Endothelial cell of umbilical vein (primary cell): Measurements from ENCODE around the gene MYO7B. TPM values are rescaled to one million over a fixed set of nuclear protein-coding genes. Genes with fewer than 3 reads are reported as not detected.

Experiments used
- BruUV-seq: library from RNA; stranded (reverse); fragments of 400-500 nt; replicated peaks from 2 replicates; lab custom pipeline; 2021; lab: Mats Ljungman, UMichigan
- CTCF ChIA-PET: fragments of 300-600, 350-600 bp; sonication (Branson Sonifier 250); formaldehyde crosslinking; loops from one replicate; lab custom pipeline; 2021; ENCODE audit warnings: antibody characterized with exemption, inconsistent platforms; lab: Charles Lee
- POLR2A ChIA-PET: fragments of 300-600, 350-600 bp; sonication (Branson Sonifier 250); formaldehyde crosslinking; loops from one replicate; lab custom pipeline; 2021; ENCODE audit warnings: antibody characterized with exemption, inconsistent platforms; lab: Charles Lee
- DNase-seq: peaks from one replicate; pipeline ENCODE4 v3.0.0-alpha.2; 2011; ENCODE audit warnings: low read depth, low spot score
- FAIRE-seq: peaks from 2 replicates; lab custom pipeline; 2011; peaks lifted over from hg19 to GRCh38; lab: Jason Lieb, UNC
- H2AFZ ChIP-seq: 2 replicates; pipeline ENCODE4 v1.6.0; 2012; ENCODE audit warnings: low read depth, low read length, control low read depth, inconsistent platforms
- H3K27ac ChIP-seq: 2 replicates; pipeline ENCODE4 v1.5.1; 2011; ENCODE audit warnings: low read depth, mild to moderate bottlenecking, control low read depth, low read length, moderate library complexity; ENCODE audit not compliant: insufficient read depth
- H3K27me3 ChIP-seq, 2 experiments: 2 replicates each; pipeline versions ENCODE4 v1.6.0 to v1.6.1; 2011; ENCODE audit warnings: low read length in 2 of 2, mixed read lengths in 1 of 2; ENCODE audit not compliant: control insufficient read depth in 2 of 2, insufficient read depth in 2 of 2
- H3K36me3 ChIP-seq, 2 experiments: 2 replicates in 1 of 2; 3 replicates in 1 of 2; pipeline ENCODE4 v1.5.1; 2011; ENCODE audit warnings: low read length in 2 of 2, mild to moderate bottlenecking in 1 of 2, moderate library complexity in 1 of 2; ENCODE audit not compliant: control insufficient read depth in 2 of 2, insufficient read depth in 2 of 2; ENCODE audit errors: extremely low read depth in 1 of 2
- H3K4me1 ChIP-seq: 3 replicates; pipeline ENCODE4 v1.5.1; 2011; ENCODE audit warnings: mild to moderate bottlenecking, low read length; ENCODE audit not compliant: control insufficient read depth, insufficient read depth; ENCODE audit errors: extremely low read depth
- H3K4me2 ChIP-seq: 2 replicates; pipeline ENCODE4 v1.6.1; 2011; ENCODE audit warnings: low read length, control low read depth, mixed read lengths; ENCODE audit not compliant: insufficient read depth
- H3K4me3 ChIP-seq, 3 experiments: fragments of 200-600 bp in 1 of 3; sonication (generic), shearing (Covaris generic) in 1 of 3; replicated peaks in 1 of 3; 2 replicates each; pipeline ENCODE4 v1.5.1; 2011 to 2016; ENCODE audit warnings: control low read depth in 3 of 3, low read length in 3 of 3, mild to moderate bottlenecking in 2 of 3, inconsistent platforms in 1 of 3, low read depth in 1 of 3, moderate library complexity in 1 of 3; ENCODE audit not compliant: insufficient read depth in 1 of 3
- H3K79me2 ChIP-seq: 2 replicates; pipeline ENCODE4 v1.6.0; 2012; ENCODE audit warnings: low read length, inconsistent platforms; ENCODE audit not compliant: control insufficient read depth, insufficient read depth
- H3K9ac ChIP-seq: replicated peaks from 2 replicates; pipeline ENCODE3; 2011; ENCODE audit warnings: low read length, control low read depth; ENCODE audit not compliant: insufficient read depth; ENCODE audit errors: extremely low read depth
- H3K9me1 ChIP-seq: replicated peaks from 3 replicates; pipeline ENCODE4 v1.6.0; 2011; ENCODE audit warnings: mild to moderate bottlenecking, low read length; ENCODE audit not compliant: control insufficient read depth, insufficient read depth; ENCODE audit errors: extremely low read depth
- H3K9me3 ChIP-seq: replicated peaks from 2 replicates; pipeline ENCODE4 v1.5.1; 2012; ENCODE audit warnings: low read length, inconsistent platforms; ENCODE audit not compliant: control insufficient read depth, insufficient read depth
- H4K20me1 ChIP-seq: replicated peaks from 2 replicates; pipeline ENCODE3; 2011; ENCODE audit warnings: mild to moderate bottlenecking, low read length; ENCODE audit not compliant: control insufficient read depth, insufficient read depth; ENCODE audit errors: extremely low read depth
- CTCF ChIP-seq, 2 donors: IDR thresholded peaks; 1 replicate in 1 of 2; 2 replicates in 1 of 2; pipeline ENCODE4 v1.5.1; 2011; ENCODE audit warnings: low read length in 2 of 2, mild to moderate bottlenecking in 2 of 2, moderate library complexity in 2 of 2, control low read depth in 1 of 2, inconsistent platforms in 1 of 2, low read depth in 1 of 2; ENCODE audit not compliant: insufficient read depth in 1 of 2; ENCODE audit errors: extremely low read depth in 1 of 2
- EZH2 ChIP-seq: IDR thresholded peaks from 2 replicates; pipeline ENCODE4 v1.6.1; 2012; ENCODE audit warnings: borderline replicate concordance, low read depth, mild to moderate bottlenecking, moderate library complexity, low read length, inconsistent platforms; ENCODE audit not compliant: severe bottlenecking
- FOS ChIP-seq: IDR thresholded peaks from 2 replicates; pipeline ENCODE4 v1.6.1; 2011; ENCODE audit warnings: mild to moderate bottlenecking, low read length, moderate library complexity, borderline replicate concordance; ENCODE audit not compliant: insufficient read depth
- GATA2 ChIP-seq: IDR thresholded peaks from 2 replicates; pipeline ENCODE4 v1.7.0; 2011; ENCODE audit warnings: low read depth, mild to moderate bottlenecking, moderate library complexity, mixed read lengths, low read length; ENCODE audit not compliant: insufficient read length, insufficient read depth
- JUN ChIP-seq: IDR thresholded peaks from 2 replicates; pipeline ENCODE4 v1.6.1; 2011; ENCODE audit warnings: borderline replicate concordance, low read depth; ENCODE audit not compliant: insufficient read length, insufficient read depth
- MAX ChIP-seq: IDR thresholded peaks from 2 replicates; pipeline ENCODE4 v1.6.1; 2011; ENCODE audit not compliant: insufficient read depth, insufficient read length
- POLR2A ChIP-seq: IDR thresholded peaks from 2 replicates; pipeline ENCODE4 v1.6.1; 2012; ENCODE audit warnings: low read depth, mild to moderate bottlenecking, control low read depth, low read length
- dilution Hi-C: fragments of 300-500 bp; cut with MboI; formaldehyde crosslinking; loops from one replicate; pipeline ENCODE4 v1.15.0; 2019; ENCODE audit warnings: low sequenced_read_pairs; ENCODE audit not compliant: extremely low pct_ligation_motif_present
- intact Hi-C: fragments of 100-400 bp; cut with micrococcal nuclease; formaldehyde crosslinking; loops from one replicate; pipeline ENCODE4 v1.10.0; 2022
- polyA plus RNA-seq, 4 experiments: library from polyadenylated mRNA; depleted of rRNA in 3 of 4; stranded (reverse) in 3 of 4; unstranded in 1 of 4; fragments of >200 nt; gene quantifications; 2 replicates each; pipeline versions ENCODE4 v1.2.1 to v1.2.3, GENCODE V29; 2011 to 2012; ENCODE audit warnings: missing spikeins in 1 of 4
- total RNA-seq: library from RNA; stranded (reverse); gene quantifications from 2 replicates; pipeline ENCODE4 v1.2.3, GENCODE V29; 2021

The MYO7B gene
- total and polyA plus RNA-seq, 2 donors (not counting 3 experiments of a cell fraction or from before 2014, with no cell fraction given) = 0.17 TPM; not detected in 1

- Histone ChIP-seq H3K27ac (no peak overlapping the region), H3K27me3 (no peaks in the 10 kb centered on the region), H3K36me3 (no peaks in the 10 kb centered on the region), H3K9ac (no peak overlapping the region), H3K9me3 (no peaks in the 10 kb centered on the region), H3K4me2 (no peak overlapping the region), H3K4me3 (no peak overlapping the region), H3K4me1 (no peaks in the 10 kb centered on the region), H3K9me1 (no peaks in the 10 kb centered on the region), H3K79me2 (no peaks in the 10 kb centered on the region), H4K20me1 (no peaks in the 10 kb centered on the region), H2AFZ (no peak overlapping the region)
- FAIRE-seq (no peak), DNase-seq (no peak)
- intact Hi-C loops = no loop called here
- ChIA-PET POLR2A (no interaction called here), CTCF (interaction anchor here (1.3 to 2.5 kb wide), 3 partner anchors 25 to 71 kb away, joined by 5 to 12 read pairs (median 8); no protein-coding TSS in a partner anchor)
- BruUV-seq = no TSS peak
- dilution Hi-C loops = no loop called here
- no peak for TF ChIP-seq POLR2A
- TF ChIP-seq GATA2 = no peak
- no peak for TF ChIP-seq JUN
- TF ChIP-seq FOS = no peak
- no peak for TF ChIP-seq MAX
- TF ChIP-seq EZH2 = no peak
- no peak for TF ChIP-seq CTCF (IDR thresholded peaks at IDR 0.05; ENCODE audit: extremely low read depth in 1 of 2, insufficient read depth in 1 of 2, low read depth in 1 of 2, low read length in 2 of 2)
Observed at GRCh38 chr2:127624756-127625571, 89.5 kb downstream of the MYO7B start.
